ENCODE measurements around the gene GATAD2A.

GATAD2A gene

GRCh38 chr19:19409631-19410030 lies 4.2 kb downstream of the GATAD2A start:
- H3K4me2 ChIP-seq (ENCODE audit: low read length): 0 out of 2 replicates have a peak overlapping the region, but pooled peaks have one; percentile 9
- no peaks in the 10 kb centered on the region for H3K27me3 ChIP-seq (ENCODE audit: low read depth, low read length)
- H3K9me3 ChIP-seq (ENCODE audit: insufficient read depth, low read length): no peaks in the 10 kb centered on the region
- peaks cover 88% of the 10 kb centered on the region for H3K79me2 ChIP-seq (ENCODE audit: low read length)
- H3K27ac ChIP-seq (ENCODE audit: low read length): no peak overlapping the region
- H3K4me3 ChIP-seq (ENCODE audit: low read length): no peak overlapping the region
- peaks cover 77% of the 10 kb centered on the region for H4K20me1 ChIP-seq (ENCODE audit: insufficient read depth, low read length)
- no peak for TF ChIP-seq CTCF (IDR thresholded peaks at IDR 0.05; ENCODE audit: low read depth, low read length)
- TF ChIP-seq EZH2phosphoT487 (IDR thresholded peaks at IDR 0.05; ENCODE audit: low read depth): no peak
- no peak overlapping the region for H2AFZ ChIP-seq (ENCODE audit: low read depth, low read length)
- H3K9ac ChIP-seq (ENCODE audit: low read length): no peak overlapping the region
- H3K4me1 ChIP-seq (ENCODE audit: low read length): peaks cover 44% of the 10 kb centered on the region
- H3K36me3 ChIP-seq (replicated peaks; ENCODE audit: low read depth, low read length): peaks cover 5% of the 10 kb centered on the region

- Histone ChIP-seq H2AFZ (ENCODE audit: low read depth, low read length) (no peak overlapping the region), H3K9me3 (ENCODE audit: insufficient read depth, low read length) (no peaks in the 10 kb centered on the region), H3K36me3 (replicated peaks; ENCODE audit: low read depth, low read length) (peaks cover 5% of the 10 kb centered on the region), H4K20me1 (ENCODE audit: insufficient read depth, low read length) (peaks cover 81% of the 10 kb centered on the region), H3K4me2 (ENCODE audit: low read length) (peak overlapping the region; percentile 48), H3K27ac (ENCODE audit: low read length) (no peak overlapping the region), H3K4me1 (ENCODE audit: low read length) (peaks cover 40% of the 10 kb centered on the region), H3K27me3 (ENCODE audit: low read depth, low read length) (no peaks in the 10 kb centered on the region), H3K9ac (ENCODE audit: low read length) (no peak overlapping the region), H3K4me3 (ENCODE audit: low read length) (peak overlapping the region; percentile 2; the same call in 1 of the 2 replicates), H3K79me2 (ENCODE audit: low read length) (peaks cover 99% of the 10 kb centered on the region)
- no peak for TF ChIP-seq EZH2phosphoT487 (IDR thresholded peaks at IDR 0.05; ENCODE audit: low read depth)
- TF ChIP-seq CTCF (IDR thresholded peaks at IDR 0.05; ENCODE audit: low read depth, low read length): no peak
Observed at GRCh38 chr19:19410553-19411550, 5.4 kb downstream of the GATAD2A start.

- H3K79me2 ChIP-seq (ENCODE audit: low read length): peaks cover 99% of the 10 kb centered on the region
- no peak overlapping the region for H3K27ac ChIP-seq (ENCODE audit: low read length)
- H3K4me1 ChIP-seq (ENCODE audit: low read length): peaks cover 28% of the 10 kb centered on the region
- H3K9me3 ChIP-seq (ENCODE audit: insufficient read depth, low read length): no peaks in the 10 kb centered on the region
- no peak overlapping the region for H3K9ac ChIP-seq (ENCODE audit: low read length)
- H3K4me3 ChIP-seq (ENCODE audit: low read length): no peak overlapping the region
- peaks cover 5% of the 10 kb centered on the region for H3K36me3 ChIP-seq (replicated peaks; ENCODE audit: low read depth, low read length)
- no peak overlapping the region for H3K4me2 ChIP-seq (ENCODE audit: low read length)
- H3K27me3 ChIP-seq (ENCODE audit: low read depth, low read length): no peaks in the 10 kb centered on the region
- TF ChIP-seq CTCF (IDR thresholded peaks at IDR 0.05; ENCODE audit: low read depth, low read length) (no peak), EZH2phosphoT487 (IDR thresholded peaks at IDR 0.05; ENCODE audit: low read depth) (no peak)
- H4K20me1 ChIP-seq (ENCODE audit: insufficient read depth, low read length): peaks cover 81% of the 10 kb centered on the region
- no peak overlapping the region for H2AFZ ChIP-seq (ENCODE audit: low read depth, low read length)
Observed at GRCh38 chr19:19416280-19416679, 10.8 kb downstream of the GATAD2A start.

GRCh38 chr19:19417046-19417445 lies 11.6 kb downstream of the GATAD2A start:
- TF ChIP-seq EZH2phosphoT487 (IDR thresholded peaks at IDR 0.05; ENCODE audit: low read depth) (no peak), CTCF (IDR thresholded peaks at IDR 0.05; ENCODE audit: low read depth, low read length) (no peak)

More at GRCh38 chr19:19417046-19417445, 11.6 kb downstream of the GATAD2A start:
- Histone ChIP-seq H3K27ac (ENCODE audit: low read length) (no peak overlapping the region), H3K27me3 (ENCODE audit: low read depth, low read length) (no peaks in the 10 kb centered on the region), H3K4me1 (ENCODE audit: low read length) (peaks cover 28% of the 10 kb centered on the region), H3K9ac (ENCODE audit: low read length) (no peak overlapping the region), H3K4me3 (ENCODE audit: low read length) (no peak overlapping the region), H3K79me2 (ENCODE audit: low read length) (peaks cover 99% of the 10 kb centered on the region), H3K9me3 (ENCODE audit: insufficient read depth, low read length) (no peaks in the 10 kb centered on the region), H3K4me2 (ENCODE audit: low read length) (no peak overlapping the region), H2AFZ (ENCODE audit: low read depth, low read length) (no peak overlapping the region), H4K20me1 (ENCODE audit: insufficient read depth, low read length) (peaks cover 83% of the 10 kb centered on the region), H3K36me3 (replicated peaks; ENCODE audit: low read depth, low read length) (peaks cover 5% of the 10 kb centered on the region)
